Vagina (tissue), 2 donors: ENCODE data around the gene VPS51. TPM values are rescaled to one million over a fixed set of nuclear protein-coding genes. Genes with fewer than 3 reads are reported as not detected.

Source experiments
- DNase-seq, 2 donors: peaks; one replicate each; pipeline ENCODE4 v3.0.0-alpha.2; 2017; ENCODE audit errors: extremely low spot score in 2 of 2
- H3K27ac ChIP-seq: fragments of 200-600 bp; sonication (generic); one replicate; pipeline ENCODE4 v1.5.1; 2019
- H3K27me3 ChIP-seq: fragments of 200-600 bp; sonication (generic); one replicate; pipeline ENCODE4 v1.5.1; 2019
- H3K36me3 ChIP-seq, 2 donors: fragments of 200-600 bp; sonication (generic); one replicate each; pipeline ENCODE4 v1.5.1; 2017 to 2019
- H3K4me1 ChIP-seq: fragments of 200-600 bp; sonication (generic); one replicate; pipeline ENCODE4 v1.5.1; 2019
- H3K4me3 ChIP-seq, 2 donors: fragments of 200-600 bp; sonication (generic); 1 replicate in 1 of 2; 2 replicates in 1 of 2; pipeline ENCODE4 v1.5.1; 2016 to 2019
- H3K9me3 ChIP-seq: fragments of 200-600 bp; sonication (generic); one replicate; pipeline ENCODE4 v1.5.1; 2019
- CTCF ChIP-seq, 3 experiments: fragments of 450-650 bp in 2 of 3; fragments of 200-600 bp in 1 of 3; sonication (generic) in 1 of 3; IDR thresholded peaks; one replicate each; pipeline ENCODE4 v1.5.1; 2017 to 2019; ENCODE audit warnings: antibody characterized with exemption in 3 of 3, mild to moderate bottlenecking in 2 of 3, moderate library complexity in 2 of 3
- POLR2A ChIP-seq, 2 donors: fragments of 450-650 bp; IDR thresholded peaks; one replicate each; pipeline ENCODE4 v1.6.1; 2017; ENCODE audit warnings: antibody characterized with exemption in 2 of 2, mild to moderate bottlenecking in 2 of 2, moderate library complexity in 2 of 2
- POLR2AphosphoS5 ChIP-seq, 2 donors: sonication (generic); formaldehyde crosslinking; IDR thresholded peaks; one replicate each; pipeline ENCODE4 v1.9.0; 2017; ENCODE audit warnings: antibody characterized with exemption in 2 of 2, mild to moderate bottlenecking in 2 of 2, low read depth in 1 of 2; ENCODE audit not compliant: insufficient read depth in 1 of 2
- intact Hi-C: fragments of 100-400 bp; cut with DNase I; formaldehyde crosslinking; loops from one replicate; pipeline ENCODE4 v1.15.1; 2023
- total RNA-seq: library from RNA; depleted of rRNA; stranded (reverse); fragments of >200 nt; gene quantifications from one replicate; pipeline ENCODE4 v1.2.3, GENCODE V29; 2016

Gene VPS51
- total RNA-seq, 1 donor from 2014 or later: 191 TPM

- TF ChIP-seq CTCF (IDR thresholded peaks at IDR 0.05) (peak in 2 of 3 experiments; percentile 16 to 42), POLR2AphosphoS5 (IDR thresholded peaks at IDR 0.05; ENCODE audit: insufficient read depth in 1 of 2, low read depth in 1 of 2) (peak; percentile 94 to 100), POLR2A (IDR thresholded peaks at IDR 0.05) (no peak)
- intact Hi-C loops: no loop called here
- H3K4me3 ChIP-seq: peak within 1 kb of the TSS; percentile 59 to 77
- H3K27me3 ChIP-seq: no peaks in the 10 kb centered on the region
- peaks cover 18% of the 10 kb centered on the region for H3K4me1 ChIP-seq
- DNase-seq: peak; percentile 94 to 99
- no peaks in the 10 kb centered on the region for H3K9me3 ChIP-seq
- peak within 1 kb of the TSS; percentile 87 for H3K27ac ChIP-seq
- peaks cover 0 to 17% of the 10 kb centered on the region in 2 donors for H3K36me3 ChIP-seq
Observed at GRCh38 chr11:65083834-65084597, 12.0 kb upstream of the VPS51 start, which contains the start of the genes CDCA5 and ZFPL1. TSS of gene CDCA5 (minus strand) at chr11:65084040. CDS start at chr11:65083978, 62 bp downstream. TSS of gene ZFPL1 (plus strand) at chr11:65084222. CDS start at chr11:65084699, 477 bp downstream.

GRCh38 chr11:65084598-65085375, 11.2 kb upstream of the VPS51 start:
- intact Hi-C loops: no loop called here

GRCh38 chr11:65085446-65085845, 10.6 kb upstream of the VPS51 start:
- TF ChIP-seq POLR2A (IDR thresholded peaks at IDR 0.05): no peak
- TF ChIP-seq CTCF (IDR thresholded peaks at IDR 0.05): no peak
- no peak for TF ChIP-seq POLR2AphosphoS5 (IDR thresholded peaks at IDR 0.05; ENCODE audit: insufficient read depth in 1 of 2, low read depth in 1 of 2)

More at GRCh38 chr11:65084598-65085375, 11.2 kb upstream of the VPS51 start:
- no peaks in the 10 kb centered on the region for H3K27me3 ChIP-seq
- TF ChIP-seq POLR2AphosphoS5 (IDR thresholded peaks at IDR 0.05; ENCODE audit: insufficient read depth in 1 of 2, low read depth in 1 of 2) (no peak), POLR2A (IDR thresholded peaks at IDR 0.05) (no peak), CTCF (IDR thresholded peaks at IDR 0.05) (no peak)
- no peaks in the 10 kb centered on the region for H3K9me3 ChIP-seq
- peaks cover 18% of the 10 kb centered on the region for H3K4me1 ChIP-seq
- H3K4me3 ChIP-seq: peak overlapping the region; percentile 59 to 77
- no peak for DNase-seq
- H3K27ac ChIP-seq: peak overlapping the region; percentile 87
- peaks cover 0 to 17% of the 10 kb centered on the region in 2 donors for H3K36me3 ChIP-seq

GRCh38 chr11:65086809-65087208, 9.2 kb upstream of the VPS51 start:
- Histone ChIP-seq H3K4me3 (no peak overlapping the region), H3K27ac (no peak overlapping the region), H3K9me3 (no peaks in the 10 kb centered on the region), H3K27me3 (no peaks in the 10 kb centered on the region), H3K4me1 (peaks cover 18% of the 10 kb centered on the region), H3K36me3 (peaks cover 0 to 17% of the 10 kb centered on the region in 2 donors)
- intact Hi-C loops: no loop called here
- DNase-seq: no peak
- TF ChIP-seq CTCF (IDR thresholded peaks at IDR 0.05) (no peak), POLR2A (IDR thresholded peaks at IDR 0.05) (no peak), POLR2AphosphoS5 (IDR thresholded peaks at IDR 0.05; ENCODE audit: insufficient read depth in 1 of 2, low read depth in 1 of 2) (no peak)

More at GRCh38 chr11:65085446-65085845, 10.6 kb upstream of the VPS51 start:
- H3K36me3 ChIP-seq: peaks cover 0 to 17% of the 10 kb centered on the region in 2 donors
- peaks cover 18% of the 10 kb centered on the region for H3K4me1 ChIP-seq
- H3K27ac ChIP-seq: no peak overlapping the region
- intact Hi-C loops: no loop called here
- no peak for DNase-seq
- no peaks in the 10 kb centered on the region for H3K9me3 ChIP-seq
- H3K27me3 ChIP-seq: no peaks in the 10 kb centered on the region
- H3K4me3 ChIP-seq: no peak overlapping the region
